Measurements from ENCODE around the gene USH2A.

DNA sequence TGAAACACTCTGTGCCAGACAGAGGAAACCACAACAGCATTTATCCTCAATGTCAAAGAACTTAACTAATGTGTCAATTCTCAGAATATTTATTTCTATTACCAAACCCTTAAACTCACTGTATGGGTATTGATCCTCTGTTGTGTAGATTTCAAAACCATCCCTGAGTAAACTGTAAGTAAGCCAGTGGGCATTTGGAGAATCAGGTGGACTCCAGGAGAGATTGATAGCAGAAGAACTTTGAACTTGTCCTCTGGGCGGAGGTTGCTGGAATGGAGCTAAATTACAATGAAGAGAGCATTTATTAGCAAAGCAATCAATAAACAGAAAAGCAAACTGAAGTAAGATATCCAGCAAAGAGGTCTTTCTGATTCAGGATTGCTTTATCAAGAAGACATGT lies 216.1 kb downstream of the USH2A start:
- TF ChIP-seq, protein P1, sequence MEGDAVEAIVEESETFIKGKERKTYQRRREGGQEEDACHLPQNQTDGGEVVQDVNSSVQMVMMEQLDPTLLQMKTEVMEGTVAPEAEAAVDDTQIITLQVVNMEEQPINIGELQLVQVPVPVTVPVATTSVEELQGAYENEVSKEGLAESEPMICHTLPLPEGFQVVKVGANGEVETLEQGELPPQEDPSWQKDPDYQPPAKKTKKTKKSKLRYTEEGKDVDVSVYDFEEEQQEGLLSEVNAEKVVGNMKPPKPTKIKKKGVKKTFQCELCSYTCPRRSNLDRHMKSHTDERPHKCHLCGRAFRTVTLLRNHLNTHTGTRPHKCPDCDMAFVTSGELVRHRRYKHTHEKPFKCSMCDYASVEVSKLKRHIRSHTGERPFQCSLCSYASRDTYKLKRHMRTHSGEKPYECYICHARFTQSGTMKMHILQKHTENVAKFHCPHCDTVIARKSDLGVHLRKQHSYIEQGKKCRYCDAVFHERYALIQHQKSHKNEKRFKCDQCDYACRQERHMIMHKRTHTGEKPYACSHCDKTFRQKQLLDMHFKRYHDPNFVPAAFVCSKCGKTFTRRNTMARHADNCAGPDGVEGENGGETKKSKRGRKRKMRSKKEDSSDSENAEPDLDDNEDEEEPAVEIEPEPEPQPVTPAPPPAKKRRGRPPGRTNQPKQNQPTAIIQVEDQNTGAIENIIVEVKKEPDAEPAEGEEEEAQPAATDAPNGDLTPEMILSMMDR (IDR thresholded peaks at IDR 0.05; ENCODE audit: poor library complexity, severe bottlenecking) = no peak
- TF ChIP-seq POLR2AphosphoS5 (IDR thresholded peaks at IDR 0.05) (no peak), EP300 (conservative IDR thresholded peaks at IDR 0.05; ENCODE audit: poor library complexity, severe bottlenecking) (no peak), RAD21 (conservative IDR thresholded peaks at IDR 0.05) (no peak)
